HG03558 (cell line): ENCODE data around the gene CRIM1.

Source experiments
- ATAC-seq: cut with Tn5 transposase; IDR thresholded peaks from one replicate; pipeline ENCODE4 v1.9.1; 2021; ENCODE audit warnings: moderate number of reproducible peaks; ENCODE audit not compliant: unreplicated experiment; ENCODE audit errors: extremely low read depth

The CRIM1 gene

DNA sequence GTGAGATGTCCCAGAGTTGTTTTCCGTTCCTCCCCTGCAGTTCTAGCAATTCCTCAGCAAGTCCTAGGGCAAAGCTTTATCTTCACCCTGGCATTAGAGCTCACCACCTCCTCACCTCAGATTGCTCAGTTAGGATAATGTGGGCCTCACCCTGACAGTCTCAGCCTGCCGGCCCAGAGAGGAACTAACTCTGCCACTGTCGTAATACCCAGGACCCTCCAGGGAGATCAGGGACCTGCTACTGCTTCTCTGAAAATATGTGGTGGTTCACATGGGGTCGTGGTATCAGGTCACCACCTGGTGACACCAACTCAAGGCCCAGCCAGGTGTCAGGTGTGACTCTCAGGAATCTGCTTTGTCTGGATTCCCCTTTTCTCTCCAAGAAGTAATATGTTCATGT lies 121.7 kb downstream of the CRIM1 start:
- ATAC-seq, result no peak

- ATAC-seq, result no peak
Observed at GRCh38 chr2:36477746-36478145, 122.2 kb downstream of the CRIM1 start.

GRCh38 chr2:36478332-36478738 lies 122.8 kb downstream of the CRIM1 start:
- no peak for ATAC-seq

- ATAC-seq, result no peak
Observed at GRCh38 chr2:36478999-36479398, 123.4 kb downstream of the CRIM1 start.

GRCh38 chr2:36479406-36479805 lies 123.8 kb downstream of the CRIM1 start:
- ATAC-seq, result no peak

DNA sequence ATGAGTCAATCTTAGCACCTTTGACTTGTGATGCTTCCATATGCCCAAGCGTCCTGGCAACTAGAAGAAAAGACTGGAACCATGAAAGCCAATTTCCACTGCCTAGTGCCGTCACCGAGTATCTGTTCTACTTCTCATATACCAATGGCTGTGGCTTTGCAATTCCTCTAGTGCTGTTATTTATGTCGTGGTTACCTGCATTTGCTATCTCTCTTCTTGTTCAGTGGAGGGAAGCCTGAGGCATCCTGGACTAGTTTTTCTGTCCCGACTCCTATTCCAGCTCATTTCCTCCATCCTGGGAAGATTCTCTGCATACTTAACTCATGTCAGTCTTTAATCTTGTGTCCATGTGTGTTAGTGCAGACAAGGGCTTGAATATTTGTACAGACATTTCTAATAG lies 124.5 kb downstream of the CRIM1 start:
- no peak for ATAC-seq

DNA sequence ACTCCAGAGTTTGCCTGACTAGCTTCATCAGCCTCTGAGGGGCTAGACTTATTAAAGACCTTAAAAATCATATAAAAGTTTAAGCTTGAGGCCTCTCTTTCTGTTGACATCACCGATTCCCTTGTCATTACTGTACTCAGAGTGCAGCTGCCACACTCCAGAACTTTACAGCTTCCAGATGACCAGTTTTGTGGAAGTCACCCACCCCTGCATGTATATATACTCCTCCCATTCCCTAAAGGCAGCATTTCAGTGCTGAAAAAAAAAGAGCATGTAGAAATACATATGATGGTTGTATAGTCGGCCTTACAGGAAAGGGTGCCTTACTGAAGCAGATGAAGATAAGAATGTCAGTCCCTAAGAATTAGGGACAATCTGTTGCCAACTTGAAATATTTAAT lies 125.1 kb downstream of the CRIM1 start:
- no peak for ATAC-seq

DNA sequence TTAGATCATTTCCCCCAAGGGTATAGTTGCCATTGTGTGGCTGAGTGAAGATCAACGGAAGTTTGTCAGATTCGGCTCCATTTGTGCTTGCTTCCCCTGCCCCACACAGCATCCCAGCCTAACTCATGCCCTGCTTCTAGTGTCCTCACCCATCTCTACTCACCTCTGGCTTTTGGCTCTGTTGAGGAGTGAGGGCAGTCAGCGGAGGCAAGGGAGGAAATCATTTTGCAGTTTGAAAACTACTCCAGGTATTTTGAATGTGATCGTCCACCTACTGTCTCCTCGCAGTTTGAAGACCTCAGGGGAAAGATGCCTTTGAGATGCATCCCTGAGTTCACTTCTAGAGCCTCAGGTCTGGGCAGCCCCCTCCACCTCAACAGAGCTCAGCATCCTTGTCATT lies 126.1 kb downstream of the CRIM1 start:
- ATAC-seq, result no peak

GRCh38 chr2:36482576-36483214 lies 127.1 kb downstream of the CRIM1 start:
- no peak for ATAC-seq

- no peak for ATAC-seq
Observed at GRCh38 chr2:36483290-36483689, 127.7 kb downstream of the CRIM1 start.

DNA sequence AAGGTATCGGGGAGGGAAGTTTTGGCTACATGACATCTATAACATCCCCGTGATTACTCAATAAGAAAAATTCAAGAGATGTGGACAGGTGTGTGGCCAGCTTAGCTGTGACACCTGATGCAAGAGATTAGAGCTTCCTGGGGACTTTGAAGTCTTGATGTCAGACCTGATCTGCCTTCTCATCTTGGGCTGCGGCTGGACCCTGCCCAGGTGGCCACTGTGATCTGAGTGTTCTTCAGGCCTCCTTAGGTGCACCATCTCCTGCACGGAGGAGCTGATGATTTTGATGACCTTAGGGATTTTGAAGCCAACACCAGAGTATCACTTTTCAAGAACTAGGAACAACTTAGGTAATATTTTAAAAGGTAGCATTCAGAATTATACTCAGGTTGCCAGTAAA lies 128.9 kb downstream of the CRIM1 start:
- no peak for ATAC-seq

DNA sequence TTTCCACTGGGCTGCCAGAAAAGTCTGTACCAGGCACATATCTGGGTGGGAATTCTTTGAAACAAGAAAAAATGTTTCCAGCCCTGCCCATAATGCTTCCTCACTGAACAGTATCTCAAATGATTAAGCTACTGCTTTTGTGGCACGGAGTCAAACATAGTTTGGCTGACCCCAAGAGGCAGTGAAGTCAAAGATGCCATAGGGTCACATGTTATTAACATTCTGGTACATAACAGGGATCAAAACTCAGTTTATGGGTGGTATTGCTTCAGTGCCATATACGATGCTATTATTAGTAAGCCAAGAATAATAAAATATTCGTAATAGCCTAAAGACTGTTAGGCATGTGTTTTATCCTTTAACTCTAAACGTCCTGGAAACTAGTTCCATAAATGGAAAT lies 129.9 kb downstream of the CRIM1 start:
- ATAC-seq, result no peak

DNA sequence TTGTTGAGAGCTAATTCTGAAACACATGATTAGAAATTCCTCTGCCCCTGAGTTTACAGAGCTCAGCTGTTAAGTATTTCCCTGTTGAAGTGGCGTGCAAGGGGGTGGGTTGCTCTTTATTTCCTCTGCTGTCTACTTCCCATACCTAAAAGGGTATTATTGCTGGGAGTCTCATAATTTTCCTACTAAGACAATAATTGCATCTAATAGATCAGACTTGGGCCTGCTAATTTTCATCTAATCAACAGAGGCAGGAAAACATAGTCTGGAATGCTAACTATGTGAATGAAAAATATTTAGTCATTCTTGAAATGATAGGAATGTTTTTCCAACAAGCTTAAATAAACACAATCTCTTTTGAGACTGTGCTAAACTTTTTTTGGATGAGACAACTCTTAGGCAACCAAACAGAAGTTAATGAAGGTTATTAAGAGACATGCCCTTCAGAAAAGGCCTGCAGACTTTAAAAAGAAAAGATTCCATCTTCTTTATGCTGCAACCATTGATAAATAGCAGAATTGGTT lies 131.0 kb downstream of the CRIM1 start:
- no peak for ATAC-seq

DNA sequence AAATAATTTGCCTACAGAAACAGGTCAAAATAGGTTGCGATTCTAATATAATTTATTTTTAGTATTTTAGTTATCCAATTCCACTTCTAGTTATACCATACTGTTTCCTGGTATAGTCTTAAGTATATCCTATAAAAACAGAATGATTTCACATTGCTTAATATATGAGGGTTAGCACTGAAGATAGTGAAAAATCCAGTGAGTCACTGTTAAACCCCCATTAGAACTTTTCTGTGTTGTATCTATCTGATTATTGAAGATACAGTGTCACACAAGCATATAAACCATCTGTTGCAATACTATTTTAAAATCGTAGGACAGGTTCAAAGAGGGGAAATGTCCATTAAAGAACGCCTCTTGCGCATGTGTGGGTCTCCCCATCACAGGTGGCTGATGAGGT lies 132.4 kb downstream of the CRIM1 start:
- no peak for ATAC-seq

DNA sequence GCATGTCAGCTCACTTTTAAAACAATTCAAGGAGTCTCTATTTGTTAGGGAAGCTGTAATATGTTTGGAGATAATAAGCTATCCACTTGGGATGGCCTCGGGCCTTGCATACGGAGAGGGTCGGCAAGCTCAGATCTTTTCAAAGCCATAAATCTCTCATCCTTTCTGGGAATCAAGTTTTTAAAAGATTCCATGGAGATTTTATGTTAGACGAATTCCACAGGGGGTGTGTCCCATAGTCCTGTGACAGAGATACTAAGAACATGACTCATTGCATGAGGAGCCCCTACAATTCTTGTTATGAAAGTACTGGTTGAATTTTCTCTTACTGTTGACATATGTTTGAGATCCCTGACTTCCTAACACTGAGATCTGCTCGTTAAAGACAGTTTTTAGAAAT lies 133.7 kb downstream of the CRIM1 start:
- ATAC-seq, result no peak

GRCh38 chr2:36490749-36491148 lies 135.2 kb downstream of the CRIM1 start:
- ATAC-seq, result no peak

GRCh38 chr2:36492216-36492945 lies 136.8 kb downstream of the CRIM1 start:
- ATAC-seq, result no peak

DNA sequence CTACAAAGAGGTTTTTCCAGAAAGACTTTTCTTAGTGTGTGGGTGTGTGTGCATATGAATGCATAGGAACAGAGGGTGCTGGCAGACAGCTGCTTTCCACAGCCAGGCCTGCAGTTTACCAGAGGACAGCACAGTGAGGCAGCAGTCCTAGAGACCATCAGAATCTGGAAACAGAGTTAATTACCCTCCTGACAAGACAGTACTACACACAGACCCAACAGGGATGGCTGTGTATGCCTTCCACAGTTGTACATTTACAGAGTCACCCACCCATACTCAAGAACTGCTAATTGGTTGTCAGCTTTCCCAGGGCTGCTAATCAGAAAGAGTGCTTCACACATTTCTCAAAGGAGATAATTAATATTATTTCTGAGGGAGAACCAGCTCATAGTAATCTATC lies 137.7 kb downstream of the CRIM1 start:
- ATAC-seq, result no peak

- no peak for ATAC-seq
Observed at GRCh38 chr2:36497570-36498163, 142.1 kb downstream of the CRIM1 start.

DNA sequence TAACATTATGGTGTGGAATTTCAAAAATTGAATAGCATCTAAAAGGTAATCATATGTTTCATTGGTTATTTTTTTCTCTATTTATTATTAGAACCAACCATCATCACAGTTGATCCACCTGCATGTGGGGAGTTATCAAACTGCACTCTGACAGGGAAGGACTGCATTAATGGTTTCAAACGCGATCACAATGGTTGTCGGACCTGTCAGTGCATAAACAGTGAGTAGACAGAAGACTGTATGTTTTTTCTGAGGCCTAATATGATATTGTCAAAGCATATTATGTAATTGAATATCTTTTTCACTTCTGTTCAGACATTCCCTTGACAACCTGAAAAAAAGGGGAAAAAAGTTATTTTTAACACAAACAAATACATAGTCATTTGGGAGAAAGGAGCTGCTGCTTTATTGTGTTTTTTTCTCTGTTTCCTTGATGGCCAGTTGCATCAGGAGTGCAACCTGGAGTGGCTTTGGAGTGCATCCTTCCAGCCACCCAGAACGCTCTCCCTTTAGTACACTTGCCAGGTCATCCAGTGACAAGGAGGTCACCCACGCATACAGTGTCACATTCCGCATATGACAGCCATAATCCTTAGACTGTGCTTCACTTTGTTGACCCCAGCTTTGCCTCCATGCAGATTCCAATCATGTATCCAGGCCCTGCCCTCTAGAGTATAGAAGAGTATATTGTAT lies 143.7 kb downstream of the CRIM1 start:
- no peak for ATAC-seq

GRCh38 chr2:36500072-36500471 lies 144.5 kb downstream of the CRIM1 start:
- no peak for ATAC-seq
